GM08714 (cell line): ENCODE data around the gene ATG16L2.
A peak's percentile ranks its signal among the peaks of the same experiment; 100 is the strongest.

Experiments
- H3K4me3 ChIP-seq: fragments of 200-500 bp; sonication (Bioruptor generic); 2 replicates; pipeline ENCODE4 v1.5.1; 2014; ENCODE audit warnings: mild to moderate bottlenecking, low read length, inconsistent platforms
- ZNF274 ChIP-seq: IDR thresholded peaks from 2 replicates; pipeline ENCODE4 v1.6.1; 2012; ENCODE audit warnings: mild to moderate bottlenecking, low read depth, low read length

ATG16L2 gene, protein sequence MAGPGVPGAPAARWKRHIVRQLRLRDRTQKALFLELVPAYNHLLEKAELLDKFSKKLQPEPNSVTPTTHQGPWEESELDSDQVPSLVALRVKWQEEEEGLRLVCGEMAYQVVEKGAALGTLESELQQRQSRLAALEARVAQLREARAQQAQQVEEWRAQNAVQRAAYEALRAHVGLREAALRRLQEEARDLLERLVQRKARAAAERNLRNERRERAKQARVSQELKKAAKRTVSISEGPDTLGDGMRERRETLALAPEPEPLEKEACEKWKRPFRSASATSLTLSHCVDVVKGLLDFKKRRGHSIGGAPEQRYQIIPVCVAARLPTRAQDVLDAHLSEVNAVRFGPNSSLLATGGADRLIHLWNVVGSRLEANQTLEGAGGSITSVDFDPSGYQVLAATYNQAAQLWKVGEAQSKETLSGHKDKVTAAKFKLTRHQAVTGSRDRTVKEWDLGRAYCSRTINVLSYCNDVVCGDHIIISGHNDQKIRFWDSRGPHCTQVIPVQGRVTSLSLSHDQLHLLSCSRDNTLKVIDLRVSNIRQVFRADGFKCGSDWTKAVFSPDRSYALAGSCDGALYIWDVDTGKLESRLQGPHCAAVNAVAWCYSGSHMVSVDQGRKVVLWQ

GRCh38 chr11:72814286-72815109, at the start of gene ATG16L2:
Gene ATG16L2 (plus strand): TSS chr11:72814411. CDS start chr11:72814446, 35 bp downstream.
- TF ChIP-seq ZNF274: no peak
- H3K4me3 ChIP-seq: peak within 1 kb of the TSS; percentile 75

GRCh38 chr11:72764503-72764902, 49.7 kb upstream of the ATG16L2 start:
- TF ChIP-seq ZNF274: no peak
- H3K4me3 ChIP-seq: no peak overlapping the region

DNA sequence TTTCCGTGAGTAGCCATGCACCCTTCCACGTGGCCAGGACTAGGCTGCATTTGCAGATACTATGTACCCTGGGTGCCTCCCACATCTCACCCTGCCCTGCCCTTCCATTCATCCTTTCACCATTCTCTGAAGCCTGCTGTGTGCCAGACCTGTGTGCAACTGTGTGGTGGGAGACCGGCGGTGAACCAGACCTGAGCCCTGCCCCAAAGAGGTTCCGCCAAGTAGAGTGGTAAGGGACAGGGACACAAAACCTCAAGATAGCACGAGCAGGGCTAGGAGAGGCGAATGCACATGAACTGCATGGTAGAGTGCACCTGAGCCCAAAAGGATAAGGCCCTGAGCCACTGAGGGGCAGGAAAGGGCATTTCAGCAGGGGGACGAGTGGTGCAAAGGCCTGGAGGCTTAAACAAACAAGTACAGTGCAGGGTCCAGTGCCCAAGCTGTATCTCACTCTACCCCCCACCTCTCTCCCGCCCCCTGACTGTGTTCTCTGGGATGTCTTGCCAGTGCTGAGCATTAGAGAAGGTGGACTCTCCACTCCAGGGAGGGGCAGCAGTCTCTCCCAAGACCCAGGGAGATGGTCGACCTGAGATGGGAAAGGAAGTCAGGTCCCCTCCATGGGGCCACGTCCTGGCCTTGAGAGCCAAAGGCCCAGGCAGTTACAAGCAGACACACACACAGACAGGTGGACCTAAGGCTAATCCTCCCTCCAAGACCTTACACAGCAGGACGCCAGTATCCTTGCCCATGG, 47.9 kb upstream of the ATG16L2 start:
- TF ChIP-seq ZNF274: no peak
- no peak overlapping the region for H3K4me3 ChIP-seq

DNA sequence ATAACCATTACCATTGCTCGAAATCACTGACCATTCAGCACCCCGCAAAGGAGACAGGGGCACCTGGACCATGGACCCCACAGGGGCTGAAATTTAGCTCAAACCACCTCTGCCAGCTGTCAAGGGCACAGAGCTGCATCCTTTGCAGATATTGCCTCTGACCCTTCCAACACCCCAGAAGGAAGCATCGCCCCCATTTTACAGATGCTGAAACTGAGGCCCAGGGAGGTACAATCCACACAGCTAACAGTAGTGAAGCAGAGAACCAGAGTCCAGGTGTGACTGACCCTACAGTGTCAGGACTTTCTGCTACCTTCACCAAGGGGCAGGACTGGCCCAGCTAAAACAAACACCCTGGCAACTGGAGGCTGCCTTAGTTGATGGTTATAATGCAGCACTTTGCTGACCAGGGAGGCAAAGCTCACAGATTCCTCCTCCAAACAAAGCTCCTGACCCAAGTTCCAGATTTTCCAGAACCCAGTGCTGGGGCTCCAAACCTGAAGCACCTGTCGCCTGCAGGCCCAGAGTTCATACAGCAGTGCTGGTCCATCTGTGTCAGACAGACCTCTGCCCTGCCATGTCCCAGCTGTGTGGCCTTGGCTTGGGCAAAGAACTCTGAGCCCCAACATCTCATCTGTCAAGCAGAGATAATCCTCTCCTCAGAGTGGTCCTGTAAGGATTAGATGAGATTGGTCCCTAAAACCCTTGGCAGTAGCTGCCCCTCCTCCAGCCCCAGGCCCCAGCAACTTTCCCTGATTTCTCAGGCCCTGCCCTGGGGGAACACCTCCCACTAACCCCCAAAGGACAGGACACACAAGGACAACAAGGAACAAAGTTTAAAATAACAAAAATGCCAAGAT, 46.8 kb upstream of the ATG16L2 start:
- H3K4me3 ChIP-seq: no peak overlapping the region
- TF ChIP-seq ZNF274: no peak

DNA sequence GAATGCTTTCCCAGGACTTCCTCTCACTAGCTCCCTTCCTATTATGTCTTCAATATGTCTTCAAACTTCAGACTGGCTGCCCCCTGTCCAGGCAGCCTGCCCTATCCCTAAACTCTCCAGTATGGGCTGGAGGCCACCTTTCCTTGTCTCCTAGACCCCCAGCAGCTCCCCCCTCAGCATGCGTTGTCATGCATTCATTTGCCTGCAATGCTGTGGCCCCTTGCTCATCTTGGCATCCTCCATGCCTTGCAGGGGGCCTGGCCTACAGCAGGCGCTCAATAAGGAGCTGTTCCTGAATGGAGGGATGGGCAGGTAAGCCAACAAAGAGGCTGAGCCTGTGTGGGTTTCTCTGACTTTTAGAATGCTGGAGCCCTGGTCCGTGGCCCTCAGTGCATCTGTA, 45.6 kb upstream of the ATG16L2 start:
- no peak for TF ChIP-seq ZNF274

GRCh38 chr11:72769680-72770079, 44.5 kb upstream of the ATG16L2 start:
- no peak for TF ChIP-seq ZNF274
- H3K4me3 ChIP-seq: no peak overlapping the region

More for the DNA sequence above, 45.6 kb upstream of the ATG16L2 start:
- no peak overlapping the region for H3K4me3 ChIP-seq

DNA sequence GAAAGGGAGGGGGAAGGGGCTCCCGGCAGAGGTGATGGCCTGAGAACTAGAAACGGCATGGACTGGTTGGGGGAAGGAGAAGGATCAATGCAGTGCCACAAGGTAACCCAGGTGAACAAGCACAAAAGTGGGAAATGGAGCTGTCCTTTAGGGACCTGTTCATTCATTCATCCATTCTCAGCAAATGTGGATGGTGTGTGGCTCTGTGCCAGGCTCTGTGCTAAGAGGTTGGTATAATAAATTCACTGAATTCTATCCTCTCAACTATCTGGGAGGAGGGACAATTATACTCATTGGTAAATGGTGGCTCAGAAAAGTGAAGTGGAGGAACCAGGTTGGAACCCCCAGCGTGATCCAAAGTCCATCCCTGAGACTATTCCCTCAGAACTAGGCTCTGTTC, 43.4 kb upstream of the ATG16L2 start:
- no peak for TF ChIP-seq ZNF274
- H3K4me3 ChIP-seq: no peak overlapping the region

DNA sequence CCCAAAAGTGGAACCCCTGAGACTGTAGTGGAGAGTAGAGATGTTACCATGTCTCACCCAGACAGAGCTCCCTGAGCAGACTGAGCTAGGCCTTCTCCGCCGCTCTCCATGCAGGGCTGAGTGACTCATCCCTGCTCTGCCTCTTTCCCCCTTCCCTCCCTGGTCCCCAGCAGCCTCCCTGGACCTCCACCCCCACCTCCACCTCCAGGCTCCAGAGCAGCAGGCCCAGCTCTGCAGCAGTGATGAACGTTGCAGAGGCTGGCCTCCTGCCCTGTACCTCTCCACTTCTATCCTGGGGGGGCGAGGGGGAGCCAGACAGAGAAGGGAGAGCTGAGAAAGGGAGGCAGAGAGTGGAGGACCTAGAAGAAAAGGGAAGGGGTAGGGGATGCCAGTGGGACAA, 42.7 kb upstream of the ATG16L2 start:
- H3K4me3 ChIP-seq: no peak overlapping the region
- TF ChIP-seq ZNF274: no peak

DNA sequence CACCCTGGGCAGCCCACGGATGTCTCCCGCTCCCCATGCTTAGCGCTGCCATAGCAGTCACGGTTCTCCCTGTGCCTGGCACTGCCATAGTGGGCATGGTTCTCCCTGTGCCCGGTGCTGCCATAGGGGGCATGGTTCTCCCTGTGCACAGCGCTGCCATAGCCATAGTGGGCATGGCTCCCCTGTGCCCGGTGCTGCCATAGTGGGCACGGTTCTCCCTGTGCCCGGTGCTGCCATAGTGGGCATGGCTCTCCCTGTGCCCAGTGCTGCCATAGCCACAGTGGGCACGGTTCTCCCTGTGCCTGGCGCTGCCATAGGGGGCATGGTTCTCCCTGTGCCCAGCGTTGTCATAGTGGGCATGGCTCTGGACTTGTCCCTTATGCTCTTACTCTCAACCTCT, 42.2 kb upstream of the ATG16L2 start:
- H3K4me3 ChIP-seq: no peak overlapping the region
- no peak for TF ChIP-seq ZNF274

- TF ChIP-seq ZNF274: no peak
- no peak overlapping the region for H3K4me3 ChIP-seq
Measured at GRCh38 chr11:72773291-72773690, 40.9 kb upstream of the ATG16L2 start.

- no peak for TF ChIP-seq ZNF274
- H3K4me3 ChIP-seq: no peak overlapping the region
Measured at GRCh38 chr11:72773696-72774095, 40.5 kb upstream of the ATG16L2 start.

- H3K4me3 ChIP-seq: no peak overlapping the region
- TF ChIP-seq ZNF274: no peak
Measured at GRCh38 chr11:72774499-72774898, 39.7 kb upstream of the ATG16L2 start.
